Thoracic aorta (tissue), 2 donors: ENCODE measurements around the gene ADAMTS16. TPM values are rescaled to one million over a fixed set of nuclear protein-coding genes. Genes with fewer than 3 reads are reported as not detected.

ENCODE experiments used
- ATAC-seq: fragments of 150-250 bp; one replicate; pipeline ENCODE4 v1.8.0; 2017; ENCODE audit warnings: low read depth; ENCODE audit not compliant: insufficient number of reproducible peaks, low FRiP score
- DNase-seq: peaks from one replicate; pipeline ENCODE4 v3.0.0-alpha.2; 2020; ENCODE audit warnings: low spot score
- H3K27ac ChIP-seq, 2 donors: fragments of 200-600 bp; sonication (generic); 1 replicate in 1 of 2; 2 replicates in 1 of 2; pipeline ENCODE4 v1.5.1; 2016; ENCODE audit warnings: mild to moderate bottlenecking in 2 of 2, moderate library complexity in 2 of 2
- H3K27me3 ChIP-seq: fragments of 200-600 bp; sonication (generic); replicated peaks from 2 replicates; pipeline ENCODE4 v1.6.0; 2016; ENCODE audit warnings: mild to moderate bottlenecking; ENCODE audit not compliant: insufficient read depth
- H3K36me3 ChIP-seq: fragments of 200-600 bp; sonication (generic); one replicate; pipeline ENCODE4 v1.5.1; 2016
- H3K4me1 ChIP-seq, 2 donors: fragments of 200-600 bp; sonication (generic); 1 replicate in 1 of 2; 2 replicates in 1 of 2; pipeline versions ENCODE4 v1.5.1 to v1.6.0; 2016; ENCODE audit warnings: low read depth in 2 of 2, mild to moderate bottlenecking in 1 of 2; ENCODE audit not compliant: control insufficient read depth in 1 of 2
- H3K4me3 ChIP-seq: fragments of 200-600 bp; sonication (generic); 2 replicates; pipeline ENCODE4 v1.5.1; 2016; ENCODE audit warnings: mild to moderate bottlenecking
- H3K9me3 ChIP-seq: fragments of 200-600 bp; sonication (generic); 2 replicates; pipeline ENCODE4 v1.5.1; 2016
- total RNA-seq, 2 donors: library from RNA; depleted of rRNA; stranded (reverse); fragments of >200 nt; gene quantifications; one replicate each; pipeline versions ENCODE4 v1.1.0 to v1.2.3, GENCODE V29; 2016
- TF ChIP-seq, protein P1 (sequence below): fragments of 200-600 bp; sonication (generic); IDR thresholded peaks from one replicate; pipeline ENCODE4 v1.5.1; 2019; ENCODE audit warnings: antibody characterized with exemption

Gene ADAMTS16
- total RNA-seq, 2 donors from 2014 or later: not detected

- no peak for ATAC-seq
- Histone ChIP-seq H3K9me3 (no peaks in the 10 kb centered on the region), H3K4me3 (no peak overlapping the region), H3K27ac (no peak overlapping the region), H3K4me1 (no peaks in the 10 kb centered on the region), H3K27me3 (no peaks in the 10 kb centered on the region), H3K36me3 (no peaks in the 10 kb centered on the region)
- TF ChIP-seq, protein P1, sequence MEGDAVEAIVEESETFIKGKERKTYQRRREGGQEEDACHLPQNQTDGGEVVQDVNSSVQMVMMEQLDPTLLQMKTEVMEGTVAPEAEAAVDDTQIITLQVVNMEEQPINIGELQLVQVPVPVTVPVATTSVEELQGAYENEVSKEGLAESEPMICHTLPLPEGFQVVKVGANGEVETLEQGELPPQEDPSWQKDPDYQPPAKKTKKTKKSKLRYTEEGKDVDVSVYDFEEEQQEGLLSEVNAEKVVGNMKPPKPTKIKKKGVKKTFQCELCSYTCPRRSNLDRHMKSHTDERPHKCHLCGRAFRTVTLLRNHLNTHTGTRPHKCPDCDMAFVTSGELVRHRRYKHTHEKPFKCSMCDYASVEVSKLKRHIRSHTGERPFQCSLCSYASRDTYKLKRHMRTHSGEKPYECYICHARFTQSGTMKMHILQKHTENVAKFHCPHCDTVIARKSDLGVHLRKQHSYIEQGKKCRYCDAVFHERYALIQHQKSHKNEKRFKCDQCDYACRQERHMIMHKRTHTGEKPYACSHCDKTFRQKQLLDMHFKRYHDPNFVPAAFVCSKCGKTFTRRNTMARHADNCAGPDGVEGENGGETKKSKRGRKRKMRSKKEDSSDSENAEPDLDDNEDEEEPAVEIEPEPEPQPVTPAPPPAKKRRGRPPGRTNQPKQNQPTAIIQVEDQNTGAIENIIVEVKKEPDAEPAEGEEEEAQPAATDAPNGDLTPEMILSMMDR: no peak
- DNase-seq: no peak
Observed at GRCh38 chr5:5126444-5126843, 13.7 kb upstream of the ADAMTS16 start.

DNA sequence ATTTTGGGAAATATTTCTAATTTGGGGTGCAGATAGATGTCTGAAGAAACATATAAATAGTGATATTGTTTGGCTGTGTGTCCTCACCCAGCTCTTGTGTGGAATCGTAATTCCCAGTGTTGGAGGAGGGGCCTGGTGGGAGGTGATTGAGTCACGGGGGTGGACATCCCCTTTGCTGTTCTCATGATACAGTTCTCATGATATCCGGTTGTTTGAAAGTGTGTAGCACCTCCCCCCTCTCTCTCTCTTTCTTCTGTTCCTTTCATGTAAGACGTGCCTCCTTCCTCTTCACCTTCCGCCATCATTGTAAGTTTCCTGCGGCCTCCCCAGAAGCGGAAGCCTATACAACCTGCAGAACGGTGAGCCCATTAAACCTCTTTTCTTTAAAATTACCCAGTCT, 11.4 kb upstream of the ADAMTS16 start:
- DNase-seq: no peak
- H3K27me3 ChIP-seq: no peaks in the 10 kb centered on the region
- TF ChIP-seq, protein P1: no peak
- ATAC-seq: no peak
- H3K4me3 ChIP-seq: no peak overlapping the region
- H3K36me3 ChIP-seq: no peaks in the 10 kb centered on the region
- no peak overlapping the region for H3K27ac ChIP-seq
- no peaks in the 10 kb centered on the region for H3K4me1 ChIP-seq
- H3K9me3 ChIP-seq: no peaks in the 10 kb centered on the region

GRCh38 chr5:5132234-5132633, 7.9 kb upstream of the ADAMTS16 start:
- Histone ChIP-seq H3K9me3 (no peaks in the 10 kb centered on the region), H3K4me1 (no peaks in the 10 kb centered on the region), H3K36me3 (no peaks in the 10 kb centered on the region), H3K27ac (no peak overlapping the region), H3K27me3 (no peaks in the 10 kb centered on the region), H3K4me3 (no peak overlapping the region)
- DNase-seq: no peak
- TF ChIP-seq, protein P1: no peak
- ATAC-seq: no peak

- H3K36me3 ChIP-seq: no peaks in the 10 kb centered on the region
- H3K4me3 ChIP-seq: no peak overlapping the region
- DNase-seq: no peak
- no peaks in the 10 kb centered on the region for H3K9me3 ChIP-seq
- H3K4me1 ChIP-seq: no peaks in the 10 kb centered on the region
- no peak for ATAC-seq
- no peak overlapping the region for H3K27ac ChIP-seq
- TF ChIP-seq, protein P1: no peak
- no peaks in the 10 kb centered on the region for H3K27me3 ChIP-seq
Observed at GRCh38 chr5:5132693-5133295, 7.3 kb upstream of the ADAMTS16 start.

DNA sequence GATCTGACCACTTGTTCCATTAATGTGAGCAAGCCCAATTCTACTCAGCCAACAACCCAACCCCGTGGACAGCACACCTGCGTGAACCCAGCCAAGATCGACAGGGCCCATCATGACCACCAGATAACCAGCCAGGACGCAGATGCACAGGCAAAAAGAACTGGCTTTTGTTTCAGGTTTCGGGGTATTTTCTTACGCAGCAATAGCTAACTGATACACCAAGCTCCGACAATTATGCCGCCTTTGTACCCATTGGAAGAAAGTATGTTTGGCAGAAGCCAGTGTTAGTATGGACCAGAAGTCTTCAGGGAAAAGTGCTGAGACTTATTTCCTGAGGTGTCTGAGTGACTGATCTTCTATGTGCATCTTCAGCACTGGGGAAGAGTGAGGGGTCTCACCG, 6.0 kb upstream of the ADAMTS16 start:
- H3K27me3 ChIP-seq: no peaks in the 10 kb centered on the region
- H3K36me3 ChIP-seq: no peaks in the 10 kb centered on the region
- no peak overlapping the region for H3K27ac ChIP-seq
- DNase-seq (no peak), ATAC-seq (no peak)
- TF ChIP-seq, protein P1: no peak
- no peaks in the 10 kb centered on the region for H3K4me1 ChIP-seq
- H3K9me3 ChIP-seq: no peaks in the 10 kb centered on the region
- H3K4me3 ChIP-seq: no peak overlapping the region
